Measurements from ENCODE around the gene PDZRN4.
"Not testable (repeated sequence)": the region's sequence is repeated elsewhere in the genome, so short reads cannot be mapped to it uniquely, and the experiment has no call there.

The PDZRN4 gene

GRCh38 chr12:41520869-41521268, 332.7 kb downstream of the PDZRN4 start:
- no peak for DNase-seq

DNA sequence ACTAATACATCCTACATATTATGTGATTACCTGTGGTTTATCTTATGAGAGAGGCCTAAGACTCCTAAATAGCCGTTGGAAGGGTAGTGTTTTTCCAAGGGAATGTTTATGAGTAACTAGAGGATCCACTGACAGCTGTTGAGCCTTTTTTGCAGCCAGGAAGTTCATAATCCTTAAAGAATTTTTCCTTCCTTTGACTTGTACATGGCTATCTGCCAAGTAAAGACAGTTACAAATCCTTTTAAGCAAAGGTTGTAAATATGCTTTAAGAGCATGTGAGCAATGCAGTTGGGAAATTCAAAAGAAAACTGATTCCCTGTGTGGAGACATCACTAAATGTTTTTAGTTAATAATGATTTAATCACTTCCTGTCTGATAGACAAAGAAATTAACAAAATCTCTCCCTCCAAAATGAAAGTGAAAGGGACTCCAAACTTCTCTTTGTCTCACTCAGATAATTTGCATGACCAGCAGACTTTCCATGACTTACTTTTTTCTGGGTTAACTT, 333.8 kb downstream of the PDZRN4 start:
- no peak for DNase-seq

DNA sequence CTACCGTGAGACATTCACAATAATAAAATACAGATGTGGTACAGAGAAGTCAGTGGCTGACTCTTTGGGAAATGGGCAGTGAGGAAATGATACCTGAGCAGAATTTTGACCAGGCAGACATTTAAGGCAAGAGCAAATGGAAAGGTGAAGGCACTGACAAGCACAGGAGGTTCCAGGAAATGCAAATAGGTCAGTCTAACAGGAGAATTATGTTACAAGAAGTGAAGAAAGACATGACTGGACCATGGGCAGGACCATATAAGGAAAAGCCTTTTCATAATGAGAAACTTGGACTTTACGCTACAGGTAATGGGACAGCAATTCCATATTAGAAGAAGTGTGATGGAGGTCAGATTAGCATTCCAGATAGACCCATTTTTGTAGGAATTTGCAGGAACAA, 338.9 kb downstream of the PDZRN4 start:
- DNase-seq = no peak

- DNase-seq = no peak
Measured at GRCh38 chr12:41527534-41528116, 339.5 kb downstream of the PDZRN4 start.

- no peak for DNase-seq
Measured at GRCh38 chr12:41528874-41529273, 340.8 kb downstream of the PDZRN4 start.

GRCh38 chr12:41530441-41530840, 342.3 kb downstream of the PDZRN4 start:
- DNase-seq = no peak

DNA sequence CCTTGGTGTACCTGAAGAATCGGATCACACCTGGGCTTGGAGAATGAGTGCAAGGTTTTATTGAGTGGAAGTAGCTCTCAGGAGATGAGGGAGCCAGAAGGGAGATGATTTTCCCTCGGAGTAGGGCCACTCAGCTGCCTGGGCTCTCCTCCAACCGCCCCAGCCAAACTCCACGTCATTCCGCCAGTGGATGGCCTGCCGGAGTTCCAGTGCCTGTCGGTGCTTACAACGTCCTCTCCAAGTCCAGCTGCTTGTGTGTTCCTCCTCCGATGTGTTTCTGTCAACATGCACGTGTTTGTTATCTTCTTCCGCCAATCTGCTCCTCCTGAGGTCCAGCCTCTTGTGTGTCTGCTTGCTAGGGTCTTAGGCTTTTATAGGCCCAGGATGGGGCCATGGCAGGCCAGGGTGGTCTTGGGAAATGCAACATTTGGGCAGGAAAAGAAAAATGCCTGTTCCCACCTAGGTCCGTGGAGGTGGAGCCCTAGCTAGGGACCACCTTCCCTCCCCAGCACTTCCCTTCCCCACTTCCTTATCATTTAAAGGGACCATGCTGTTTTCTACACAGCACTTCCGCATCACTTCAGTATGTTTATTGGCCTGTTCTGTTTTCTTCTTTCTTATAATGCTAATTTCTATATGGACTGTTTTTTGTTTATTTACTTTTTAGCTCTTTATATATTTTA, 343.2 kb downstream of the PDZRN4 start:
- DNase-seq = no peak

DNA sequence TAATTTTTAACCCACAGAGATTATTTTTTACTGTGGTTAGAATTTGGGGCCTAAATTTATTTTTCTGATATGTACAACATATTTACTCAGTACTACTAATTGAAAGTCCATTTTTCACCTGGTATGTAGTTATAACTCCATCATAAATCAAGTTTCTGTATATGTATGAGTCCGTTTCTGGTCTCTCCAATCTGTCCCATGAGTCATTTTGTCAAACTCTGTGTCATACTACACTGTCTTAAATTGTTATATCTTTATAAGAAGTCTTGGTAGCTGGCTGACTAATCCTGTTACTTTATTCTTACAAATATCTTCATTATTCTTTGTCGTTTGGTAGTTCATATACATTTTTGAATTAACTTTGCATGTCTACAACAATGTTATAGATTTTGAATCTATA, 344.0 kb downstream of the PDZRN4 start:
- no peak for DNase-seq

DNA sequence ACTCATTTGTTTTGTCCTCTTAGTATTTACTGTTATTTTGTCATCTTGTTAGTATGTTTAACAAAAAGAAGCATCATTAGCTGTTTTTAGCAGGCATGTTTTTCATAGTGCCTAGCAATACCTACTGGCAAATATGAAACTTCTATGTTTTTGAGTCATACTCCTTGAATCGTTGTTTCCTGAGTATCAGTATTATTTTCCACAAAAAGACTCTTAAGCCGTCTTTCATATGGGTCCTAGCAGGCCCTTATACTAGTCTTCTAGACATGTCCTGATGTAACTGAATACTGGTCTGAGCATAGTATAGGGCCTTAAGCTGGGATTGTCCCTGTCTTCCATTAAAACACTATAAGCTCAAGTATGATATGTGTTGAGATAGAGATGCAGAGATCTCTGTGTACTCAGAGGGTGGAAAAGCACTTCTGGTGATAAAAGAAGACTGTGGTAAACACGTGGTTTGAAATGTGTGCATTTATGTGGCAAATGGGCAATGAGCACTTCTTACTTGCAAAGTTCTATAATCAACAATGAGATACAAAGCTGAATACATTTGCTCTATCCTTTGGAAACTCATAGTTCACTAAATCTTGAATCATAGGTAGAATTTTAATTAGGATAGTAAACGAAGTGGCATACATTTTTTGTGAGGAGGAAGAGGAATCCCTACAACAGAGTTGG, 348.8 kb downstream of the PDZRN4 start:
- DNase-seq = no peak

DNA sequence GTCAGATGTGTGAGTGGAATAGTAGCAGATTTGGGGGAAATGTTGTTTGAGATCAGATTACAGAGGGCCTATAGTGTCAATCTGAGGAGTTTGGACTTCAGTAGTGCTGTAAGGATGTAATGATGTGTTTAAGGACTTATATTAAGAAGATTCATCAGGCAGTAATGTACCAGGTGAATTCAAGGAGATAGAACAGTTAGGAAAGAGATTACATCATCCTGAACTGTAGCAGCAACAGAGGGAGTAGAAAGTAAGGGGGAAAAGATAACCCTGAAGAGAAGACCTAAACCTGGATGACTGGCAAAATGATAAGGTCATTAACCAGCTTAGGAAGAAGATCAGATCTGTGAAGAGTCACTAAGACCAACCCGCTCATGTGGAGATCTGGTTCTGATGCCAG, 349.4 kb downstream of the PDZRN4 start:
- no peak for DNase-seq

DNA sequence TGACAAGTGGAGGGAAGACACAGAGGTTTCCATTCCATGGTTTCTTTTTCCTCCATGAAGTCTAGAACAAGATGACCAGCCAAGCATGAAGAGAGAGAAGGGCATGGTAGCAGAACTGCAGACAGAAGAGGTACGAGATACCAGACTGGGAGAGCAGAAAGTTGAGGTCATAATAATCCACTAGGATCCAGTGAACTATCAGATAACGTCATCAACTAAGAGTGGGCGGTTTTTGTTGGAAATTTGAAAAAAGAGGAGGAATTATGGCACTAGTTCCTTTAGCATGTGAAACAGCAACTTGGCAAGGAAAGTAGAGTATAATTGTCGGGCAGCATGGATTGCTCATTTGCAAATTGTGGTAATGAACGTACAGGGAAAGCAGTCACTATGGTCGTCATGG, 357.6 kb downstream of the PDZRN4 start:
- DNase-seq = no peak

- DNase-seq = not testable (repeated sequence)
Measured at GRCh38 chr12:41547071-41547470, 359.0 kb downstream of the PDZRN4 start.

DNA sequence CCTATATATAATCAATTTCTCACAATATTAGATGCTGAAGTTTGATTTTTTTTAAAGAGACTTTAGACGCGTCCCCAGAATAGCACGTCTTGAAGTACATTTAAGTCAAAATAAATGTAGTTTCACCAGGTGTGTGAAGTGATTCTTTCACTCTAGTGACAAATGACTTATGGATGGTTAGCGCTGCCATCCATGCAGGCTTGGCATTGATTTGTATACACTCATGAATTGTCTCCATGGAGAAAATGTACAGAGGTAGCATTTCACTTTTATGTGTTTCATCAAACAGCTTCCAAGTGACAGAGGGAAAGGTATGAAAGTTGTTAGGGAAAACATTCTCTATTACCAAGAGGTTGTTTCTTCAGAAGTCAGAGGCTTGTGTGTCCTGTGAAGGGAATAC, 360.8 kb downstream of the PDZRN4 start:
- no peak for DNase-seq

- no peak for DNase-seq
Measured at GRCh38 chr12:41552588-41552987, 364.5 kb downstream of the PDZRN4 start.

DNA sequence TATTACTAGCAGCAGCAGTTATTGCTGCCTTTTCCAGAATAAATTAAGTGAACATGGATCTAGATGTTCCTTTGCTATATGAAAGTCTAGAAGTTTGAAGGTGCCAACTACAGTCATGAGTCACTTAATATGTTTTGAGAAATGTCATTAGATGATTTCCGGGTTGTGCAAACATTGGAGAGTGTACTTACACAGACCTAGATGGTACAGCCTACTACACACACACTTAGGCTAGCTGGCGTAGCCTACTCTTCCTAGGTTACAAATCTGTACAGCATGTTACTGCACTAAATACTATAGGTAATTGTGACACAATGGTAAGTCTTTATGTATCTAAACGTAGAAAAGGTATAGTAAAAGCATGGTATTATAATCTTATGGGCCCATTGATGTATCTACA, 368.1 kb downstream of the PDZRN4 start:
- no peak for DNase-seq

- DNase-seq = no peak
Measured at GRCh38 chr12:41557344-41557743, 369.2 kb downstream of the PDZRN4 start.

DNA sequence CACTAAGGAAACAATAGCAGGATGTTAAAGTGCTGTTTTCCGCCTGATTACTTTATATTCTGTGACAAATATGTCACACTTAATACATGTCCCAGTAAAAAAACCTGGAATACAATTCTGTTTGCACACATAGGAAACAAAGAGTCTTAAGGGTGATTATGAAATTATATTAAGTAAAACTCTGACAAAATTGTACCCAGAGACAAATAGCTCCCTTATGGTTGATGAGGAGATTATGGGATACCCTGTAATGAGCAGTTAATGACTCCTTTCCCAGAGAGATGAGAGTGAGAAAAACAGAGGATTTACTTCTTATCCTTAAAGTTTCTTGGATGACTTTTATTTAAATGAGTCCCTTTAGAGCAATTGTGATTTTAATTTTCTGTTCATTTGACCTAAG, 370.6 kb downstream of the PDZRN4 start:
- no peak for DNase-seq

GRCh38 chr12:41563051-41563450, 374.9 kb downstream of the PDZRN4 start:
- no peak for DNase-seq

- no peak for DNase-seq
Measured at GRCh38 chr12:41564816-41565215, 376.7 kb downstream of the PDZRN4 start.

GRCh38 chr12:41566703-41567102, 378.6 kb downstream of the PDZRN4 start:
- DNase-seq = no peak

DNA sequence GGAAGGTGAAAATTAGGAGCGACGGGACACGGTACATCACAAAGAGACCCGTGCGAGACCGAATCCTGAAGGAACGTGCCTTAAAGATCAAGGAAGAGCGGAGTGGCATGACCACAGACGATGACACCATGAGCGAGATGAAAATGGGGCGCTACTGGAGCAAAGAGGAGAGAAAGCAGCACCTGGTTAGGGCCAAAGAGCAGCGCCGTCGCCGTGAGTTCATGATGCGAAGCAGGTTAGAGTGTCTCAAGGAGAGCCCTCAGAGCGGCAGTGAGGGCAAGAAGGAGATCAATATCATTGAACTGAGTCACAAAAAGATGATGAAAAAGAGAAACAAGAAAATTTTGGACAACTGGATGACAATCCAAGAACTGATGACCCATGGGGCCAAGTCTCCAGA, 385.3 kb downstream of the PDZRN4 start:
- no peak for DNase-seq

- no peak for DNase-seq
Measured at GRCh38 chr12:41576925-41577324, 388.8 kb downstream of the PDZRN4 start.

DNA sequence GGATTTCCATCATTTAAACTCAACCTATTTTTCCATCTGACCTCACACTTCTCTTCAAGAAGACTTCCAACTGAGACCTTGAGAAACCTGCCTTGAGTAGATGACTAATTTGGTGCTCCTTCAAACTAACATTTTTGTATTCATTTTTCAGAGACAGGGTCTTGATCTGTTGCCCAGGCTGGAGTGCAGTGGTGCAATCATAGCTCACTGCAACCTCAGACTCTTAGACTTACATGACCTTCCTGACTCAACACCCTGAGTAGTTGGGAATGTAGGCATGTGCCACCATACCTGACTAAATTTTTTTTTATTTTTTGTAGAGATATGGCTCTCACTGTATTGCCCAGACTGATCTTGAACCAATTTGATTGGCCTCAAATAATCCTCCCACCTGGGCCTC, 389.9 kb downstream of the PDZRN4 start:
- no peak for DNase-seq

DNA sequence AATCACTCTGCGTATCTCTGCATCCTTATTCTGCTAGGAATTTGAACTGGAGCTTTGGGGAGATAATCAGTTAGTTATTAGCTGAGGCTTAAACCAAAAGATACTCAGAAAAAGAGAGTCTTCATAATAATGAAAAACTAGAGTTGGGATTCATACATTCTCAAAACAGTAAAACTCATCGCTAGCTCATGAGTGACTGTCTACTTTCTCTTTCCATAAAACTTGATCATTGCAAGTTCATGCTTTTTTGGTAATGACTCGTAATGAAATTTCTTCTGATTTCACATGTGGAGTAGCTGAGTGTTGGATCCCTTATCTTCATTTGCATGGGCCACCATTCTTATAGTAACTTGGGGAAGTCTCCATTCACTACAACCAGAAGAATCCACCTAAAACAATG, 397.7 kb downstream of the PDZRN4 start:
- no peak for DNase-seq
